ENCODE measurements around the gene DDX43. TPM values are rescaled to one million over a fixed set of nuclear protein-coding genes. Genes with fewer than 3 reads are reported as not detected.

DDX43 gene
- total RNA-seq, 1 experiment from 2014 or later = not detected

Small RNA genes lying within 50 kb of the gene (small RNA-seq; reads per million reads assigned to genes)
- gene RNU6-975P (not detected), gene RPL39P3 (not detected)

Other genes with a start within 250 kb of the DDX43 start
- not detected in 2 replicates for gene KHDC1L, start 169.3 kb upstream of the DDX43 start, total RNA-seq (2014; rRNA removed; shearing (Covaris generic))
- 2.6 and 4.2 TPM in 2 replicates for gene KHDC1, start 131.6 kb upstream of the DDX43 start, total RNA-seq (2014; rRNA removed; shearing (Covaris generic))
- not detected in 2 replicates for gene DPPA5, start 40.6 kb upstream of the DDX43 start, total RNA-seq (2014; rRNA removed; shearing (Covaris generic))
- not detected in 2 replicates for gene KHDC3L, start 32.2 kb upstream of the DDX43 start, total RNA-seq (2014; rRNA removed; shearing (Covaris generic))
- gene OOEP, start 24.9 kb upstream of the DDX43 start, total RNA-seq (2014; rRNA removed; shearing (Covaris generic)) = not detected in 2 replicates
- 1.4 and 2.3 TPM in 2 replicates for gene CGAS, start 57.5 kb downstream of the DDX43 start, total RNA-seq (2014; rRNA removed; shearing (Covaris generic))
- 24.9 and 26.3 TPM in 2 replicates for gene MTO1, start 66.9 kb downstream of the DDX43 start, total RNA-seq (2014; rRNA removed; shearing (Covaris generic))
- gene EEF1A1, start 126.2 kb downstream of the DDX43 start, total RNA-seq (2014; rRNA removed; shearing (Covaris generic)) = 11,180 and 11,589 TPM in 2 replicates